Epithelial cell of esophagus (primary cell): ENCODE data around the gene TATDN3.
"Not testable (repeated sequence)": the region's sequence is repeated elsewhere in the genome, so short reads cannot be mapped to it uniquely, and the experiment has no call there.

Source experiments
- DNase-seq: peaks from one replicate; pipeline ENCODE4 v3.0.0; 2010; ENCODE audit warnings: low read depth
- H3K4me3 ChIP-seq: 2 replicates; pipeline ENCODE4 v1.5.1; 2011; ENCODE audit warnings: mild to moderate bottlenecking, low read length, control low read depth
- CTCF ChIP-seq: IDR thresholded peaks from 2 replicates; pipeline ENCODE4 v1.5.1; 2011; ENCODE audit warnings: low read depth, mild to moderate bottlenecking, low read length, control low read depth, inconsistent platforms; ENCODE audit not compliant: insufficient read depth; ENCODE audit errors: missing control alignments

TATDN3 gene

DNA sequence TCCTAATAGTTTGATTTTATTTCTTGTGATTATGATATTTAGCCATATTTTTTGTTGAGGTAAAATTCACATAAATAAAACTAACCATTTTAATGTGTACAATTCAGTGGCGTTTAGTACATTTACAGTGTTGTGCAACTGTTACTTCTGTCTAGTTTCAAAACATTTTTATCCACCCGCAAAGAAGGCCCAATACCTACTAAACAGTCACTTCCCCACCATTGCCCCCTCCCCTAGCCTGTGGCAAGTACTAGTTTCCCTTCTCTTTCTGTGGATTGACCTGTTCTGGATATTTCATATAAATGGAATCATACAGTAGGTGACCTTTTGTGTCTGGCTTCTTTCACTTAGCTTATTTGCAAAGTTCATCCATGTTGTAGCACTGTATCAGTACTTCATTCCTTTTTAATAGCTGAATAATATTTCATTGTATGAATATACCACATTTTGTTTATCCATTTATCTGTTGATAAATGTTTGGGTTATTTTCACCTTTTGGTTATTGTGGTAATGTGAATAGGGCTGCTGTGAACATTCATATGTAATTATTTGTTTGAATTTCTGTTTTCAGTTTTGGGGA is 70.5 kb downstream of the TATDN3 start:
- no peak overlapping the region for H3K4me3 ChIP-seq
- DNase-seq, result no peak
- no peak for TF ChIP-seq CTCF

GRCh38 chr1:212863345-212863744 is 71.7 kb downstream of the TATDN3 start:
- H3K4me3 ChIP-seq, result not testable (repeated sequence)

DNA sequence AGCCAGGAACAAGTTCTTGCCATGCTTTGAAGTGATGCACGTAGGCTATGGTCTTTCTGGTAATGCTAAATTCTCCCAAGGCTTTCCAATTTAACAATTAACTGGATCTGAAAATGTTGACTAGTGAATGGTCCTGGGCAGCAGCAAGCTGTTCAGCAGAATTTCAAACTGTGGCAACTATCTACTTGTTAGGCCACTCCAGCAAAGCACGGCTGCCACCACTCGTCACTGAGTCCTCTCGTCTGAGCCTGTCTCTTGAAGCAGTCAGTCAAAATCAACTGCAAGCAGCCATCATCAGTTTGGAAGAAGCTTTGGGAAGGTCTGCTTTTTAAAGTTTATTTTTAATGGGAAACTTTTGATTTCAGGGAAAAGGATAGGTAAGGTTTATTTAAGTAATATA is 72.5 kb downstream of the TATDN3 start:
- H3K4me3 ChIP-seq, result no peak overlapping the region
- no peak for TF ChIP-seq CTCF
- DNase-seq, result no peak

More at GRCh38 chr1:212863345-212863744, 71.7 kb downstream of the TATDN3 start:
- not testable (repeated sequence) for DNase-seq
